ENCODE measurements around the gene LSM4.
A peak's percentile ranks its signal among the peaks of the same experiment; 100 is the strongest.

The LSM4 gene

GRCh38 chr19:18346091-18346490, 23.2 kb upstream of the LSM4 start:
- H3K9me3 ChIP-seq (ENCODE audit: insufficient read depth, low read depth, low read length): no peaks in the 10 kb centered on the region

GRCh38 chr19:18345296-18345695, 22.4 kb upstream of the LSM4 start:
- Histone ChIP-seq H3K27ac (ENCODE audit: low read depth, low read length) (no peak overlapping the region), H2AFZ (ENCODE audit: insufficient read depth, low read length, poor library complexity) (no peak overlapping the region), H2AK5ac (ENCODE audit: low read length) (no peak overlapping the region), H3K18ac (ENCODE audit: low read length) (no peak overlapping the region), H4K8ac (ENCODE audit: low read depth, low read length) (no peak overlapping the region), H3K79me2 (ENCODE audit: control insufficient read depth, insufficient read depth, low read length, poor library complexity) (no peaks in the 10 kb centered on the region), H3K14ac (ENCODE audit: low read length) (no peak overlapping the region), H3K4me3 (ENCODE audit: low read depth, low read length) (no peak overlapping the region), H3K23ac (ENCODE audit: low read length) (no peak overlapping the region), H3K36me3 (ENCODE audit: control insufficient read depth in 1 of 2, insufficient read depth in 2 of 2, low read length in 2 of 2) (no peaks in the 10 kb centered on the region), H3K27me3 (ENCODE audit: insufficient read depth, low read length) (no peaks in the 10 kb centered on the region), H2BK120ac (ENCODE audit: insufficient read depth, low read length, poor library complexity) (no peak overlapping the region), H2BK5ac (ENCODE audit: low read depth, low read length, poor library complexity) (no peak overlapping the region), H3K79me1 (ENCODE audit: low read length) (no peaks in the 10 kb centered on the region), H3K9ac (ENCODE audit: low read length) (no peak overlapping the region), H3K4ac (ENCODE audit: low read depth, low read length) (no peak overlapping the region), H3K9me3 (ENCODE audit: insufficient read depth, low read depth, low read length) (no peaks in the 10 kb centered on the region), H3K4me2 (ENCODE audit: low read length) (no peak overlapping the region), H4K12ac (ENCODE audit: low read depth, low read length) (no peak overlapping the region), H3K4me1 (ENCODE audit: control insufficient read depth in 1 of 2, insufficient read depth in 2 of 2, low read length in 2 of 2) (peaks cover 5 to 9% of the 10 kb centered on the region in 2 experiments), H2BK12ac (ENCODE audit: low read length) (no peak overlapping the region), H4K91ac (ENCODE audit: low read depth, low read length) (no peak overlapping the region)
- no CpG with 5 or more reads among the region's 6 CpGs for WGBS (ENCODE audit: extremely low coverage, insufficient coverage, insufficient read length)
- DNase-seq: no peak

More at GRCh38 chr19:18346091-18346490, 23.2 kb upstream of the LSM4 start:
- no peak overlapping the region for H3K4me2 ChIP-seq (ENCODE audit: low read length)
- H3K18ac ChIP-seq (ENCODE audit: low read length): no peak overlapping the region
- H2AK5ac ChIP-seq (ENCODE audit: low read length): no peak overlapping the region
- no peaks in the 10 kb centered on the region for H3K36me3 ChIP-seq (ENCODE audit: control insufficient read depth in 1 of 2, insufficient read depth in 2 of 2, low read length in 2 of 2)
- no peak overlapping the region for H2AFZ ChIP-seq (ENCODE audit: insufficient read depth, low read length, poor library complexity)
- H3K14ac ChIP-seq (ENCODE audit: low read length): no peak overlapping the region
- H3K23ac ChIP-seq (ENCODE audit: low read length): no peak overlapping the region
- no peaks in the 10 kb centered on the region for H3K27me3 ChIP-seq (ENCODE audit: insufficient read depth, low read length)
- H3K27ac ChIP-seq (ENCODE audit: low read depth, low read length): no peak overlapping the region
- no peak overlapping the region for H2BK12ac ChIP-seq (ENCODE audit: low read length)
- H4K91ac ChIP-seq (ENCODE audit: low read depth, low read length): no peak overlapping the region
- H3K79me1 ChIP-seq (ENCODE audit: low read length): no peaks in the 10 kb centered on the region
- peak; percentile 77 to 91 for DNase-seq
- no peak overlapping the region for H3K9ac ChIP-seq (ENCODE audit: low read length)
- whole genome bisulfite sequencing (ENCODE audit: extremely low coverage, insufficient coverage, insufficient read length): no CpG with 5 or more reads among the region's 8 CpGs
- H2BK120ac ChIP-seq (ENCODE audit: insufficient read depth, low read length, poor library complexity): no peak overlapping the region
- H2BK5ac ChIP-seq (ENCODE audit: low read depth, low read length, poor library complexity): no peak overlapping the region
- H4K12ac ChIP-seq (ENCODE audit: low read depth, low read length): no peak overlapping the region
- H3K4me1 ChIP-seq (ENCODE audit: control insufficient read depth in 1 of 2, insufficient read depth in 2 of 2, low read length in 2 of 2): peaks cover 2 to 6% of the 10 kb centered on the region in 2 experiments
- no peak overlapping the region for H4K8ac ChIP-seq (ENCODE audit: low read depth, low read length)
- no peak overlapping the region for H3K4me3 ChIP-seq (ENCODE audit: low read depth, low read length)
- H3K79me2 ChIP-seq (ENCODE audit: control insufficient read depth, insufficient read depth, low read length, poor library complexity): no peaks in the 10 kb centered on the region
- H3K4ac ChIP-seq (ENCODE audit: low read depth, low read length): no peak overlapping the region

GRCh38 chr19:18344582-18344950, 21.7 kb upstream of the LSM4 start:
- H2AFZ ChIP-seq (ENCODE audit: insufficient read depth, low read length, poor library complexity): no peak overlapping the region
- no peak overlapping the region for H2AK5ac ChIP-seq (ENCODE audit: low read length)
- H3K4ac ChIP-seq (ENCODE audit: low read depth, low read length): no peak overlapping the region
- H3K18ac ChIP-seq (ENCODE audit: low read length): no peak overlapping the region
- no peak overlapping the region for H4K91ac ChIP-seq (ENCODE audit: low read depth, low read length)
- WGBS (ENCODE audit: extremely low coverage, insufficient coverage, insufficient read length): no CpG with 5 or more reads among the region's 13 CpGs
- no peak for DNase-seq
- peaks cover 5% of the 10 kb centered on the region for H3K79me1 ChIP-seq (ENCODE audit: low read length)
- no peak overlapping the region for H3K27ac ChIP-seq (ENCODE audit: low read depth, low read length)
- H3K4me2 ChIP-seq (ENCODE audit: low read length): no peak overlapping the region
- H3K9ac ChIP-seq (ENCODE audit: low read length): no peak overlapping the region
- H3K4me1 ChIP-seq (ENCODE audit: control insufficient read depth in 1 of 2, insufficient read depth in 2 of 2, low read length in 2 of 2): peaks cover 10 to 15% of the 10 kb centered on the region in 2 experiments
- H4K12ac ChIP-seq (ENCODE audit: low read depth, low read length): no peak overlapping the region
- no peak overlapping the region for H3K14ac ChIP-seq (ENCODE audit: low read length)
- no peak overlapping the region for H3K4me3 ChIP-seq (ENCODE audit: low read depth, low read length)
- H2BK5ac ChIP-seq (ENCODE audit: low read depth, low read length, poor library complexity): no peak overlapping the region
- H2BK120ac ChIP-seq (ENCODE audit: insufficient read depth, low read length, poor library complexity): no peak overlapping the region
- H4K8ac ChIP-seq (ENCODE audit: low read depth, low read length): no peak overlapping the region
- no peak overlapping the region for H2BK12ac ChIP-seq (ENCODE audit: low read length)
- no peaks in the 10 kb centered on the region for H3K79me2 ChIP-seq (ENCODE audit: control insufficient read depth, insufficient read depth, low read length, poor library complexity)
- H3K27me3 ChIP-seq (ENCODE audit: insufficient read depth, low read length): no peaks in the 10 kb centered on the region
- H3K23ac ChIP-seq (ENCODE audit: low read length): no peak overlapping the region
- H3K36me3 ChIP-seq (ENCODE audit: control insufficient read depth in 1 of 2, insufficient read depth in 2 of 2, low read length in 2 of 2): no peaks in the 10 kb centered on the region
- H3K9me3 ChIP-seq (ENCODE audit: insufficient read depth, low read depth, low read length): no peaks in the 10 kb centered on the region

GRCh38 chr19:18342090-18342632, 19.3 kb upstream of the LSM4 start:
- Histone ChIP-seq H3K36me3 (ENCODE audit: control insufficient read depth in 1 of 2, insufficient read depth in 2 of 2, low read length in 2 of 2) (no peaks in the 10 kb centered on the region), H3K79me1 (ENCODE audit: low read length) (peaks cover 5% of the 10 kb centered on the region), H3K27me3 (ENCODE audit: insufficient read depth, low read length) (no peaks in the 10 kb centered on the region), H3K79me2 (ENCODE audit: control insufficient read depth, insufficient read depth, low read length, poor library complexity) (no peaks in the 10 kb centered on the region), H3K23ac (ENCODE audit: low read length) (no peak overlapping the region), H3K14ac (ENCODE audit: low read length) (no peak overlapping the region), H4K12ac (ENCODE audit: low read depth, low read length) (no peak overlapping the region), H4K8ac (ENCODE audit: low read depth, low read length) (no peak overlapping the region), H3K4me2 (ENCODE audit: low read length) (no peak overlapping the region), H2BK12ac (ENCODE audit: low read length) (no peak overlapping the region), H3K9ac (ENCODE audit: low read length) (no peak overlapping the region), H2AFZ (ENCODE audit: insufficient read depth, low read length, poor library complexity) (no peak overlapping the region), H2BK5ac (ENCODE audit: low read depth, low read length, poor library complexity) (no peak overlapping the region), H3K4me3 (ENCODE audit: low read depth, low read length) (no peak overlapping the region), H3K4ac (ENCODE audit: low read depth, low read length) (no peak overlapping the region), H3K18ac (ENCODE audit: low read length) (no peak overlapping the region), H3K9me3 (ENCODE audit: insufficient read depth, low read depth, low read length) (no peaks in the 10 kb centered on the region), H4K91ac (ENCODE audit: low read depth, low read length) (no peak overlapping the region), H2BK120ac (ENCODE audit: insufficient read depth, low read length, poor library complexity) (no peak overlapping the region), H2AK5ac (ENCODE audit: low read length) (no peak overlapping the region), H3K27ac (ENCODE audit: low read depth, low read length) (no peak overlapping the region), H3K4me1 (ENCODE audit: control insufficient read depth in 1 of 2, insufficient read depth in 2 of 2, low read length in 2 of 2) (peaks cover 10 to 15% of the 10 kb centered on the region in 2 experiments)
- peak; percentile 54 to 76 for DNase-seq
- WGBS (ENCODE audit: extremely low coverage, insufficient coverage, insufficient read length): no CpG with 5 or more reads among the region's 8 CpGs

Data from trophoblast cell (in vitro differentiated cells and primary cell).